ENCODE results near the gene MLLT3. TPM values are rescaled to one million over a fixed set of nuclear protein-coding genes. Genes with fewer than 3 reads are reported as not detected.

Gene MLLT3
- total RNA-seq, 1 donor from 2014 or later = 53.7 TPM

- no peak overlapping the region for H3K27ac Mint-ChIP-seq (ENCODE audit: unreplicated experiment)
- H3K36me3 Mint-ChIP-seq (ENCODE audit: low read depth) = peaks cover 35% of the 10 kb centered on the region
- TF ChIP-seq, protein P1, sequence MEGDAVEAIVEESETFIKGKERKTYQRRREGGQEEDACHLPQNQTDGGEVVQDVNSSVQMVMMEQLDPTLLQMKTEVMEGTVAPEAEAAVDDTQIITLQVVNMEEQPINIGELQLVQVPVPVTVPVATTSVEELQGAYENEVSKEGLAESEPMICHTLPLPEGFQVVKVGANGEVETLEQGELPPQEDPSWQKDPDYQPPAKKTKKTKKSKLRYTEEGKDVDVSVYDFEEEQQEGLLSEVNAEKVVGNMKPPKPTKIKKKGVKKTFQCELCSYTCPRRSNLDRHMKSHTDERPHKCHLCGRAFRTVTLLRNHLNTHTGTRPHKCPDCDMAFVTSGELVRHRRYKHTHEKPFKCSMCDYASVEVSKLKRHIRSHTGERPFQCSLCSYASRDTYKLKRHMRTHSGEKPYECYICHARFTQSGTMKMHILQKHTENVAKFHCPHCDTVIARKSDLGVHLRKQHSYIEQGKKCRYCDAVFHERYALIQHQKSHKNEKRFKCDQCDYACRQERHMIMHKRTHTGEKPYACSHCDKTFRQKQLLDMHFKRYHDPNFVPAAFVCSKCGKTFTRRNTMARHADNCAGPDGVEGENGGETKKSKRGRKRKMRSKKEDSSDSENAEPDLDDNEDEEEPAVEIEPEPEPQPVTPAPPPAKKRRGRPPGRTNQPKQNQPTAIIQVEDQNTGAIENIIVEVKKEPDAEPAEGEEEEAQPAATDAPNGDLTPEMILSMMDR (conservative IDR thresholded peaks at IDR 0.05) = no peak
- no peak overlapping the region for H3K4me3 Mint-ChIP-seq
- H3K9me3 Mint-ChIP-seq = peaks cover 20% of the 10 kb centered on the region
- H3K27me3 Mint-ChIP-seq (ENCODE audit: low read depth) = no peaks in the 10 kb centered on the region
- H3K4me1 Mint-ChIP-seq = no peaks in the 10 kb centered on the region
- DNase-seq (ENCODE audit: low read depth, low spot score) = no peak
Measured at GRCh38 chr9:20538956-20539355, 83.3 kb downstream of the MLLT3 start.

GRCh38 chr9:20538092-20538491 lies 84.2 kb downstream of the MLLT3 start:
- DNase-seq (ENCODE audit: low read depth, low spot score) = no peak
- Mint-ChIP-seq H3K36me3 (ENCODE audit: low read depth) (peaks cover 31% of the 10 kb centered on the region), H3K27ac (ENCODE audit: unreplicated experiment) (no peak overlapping the region), H3K4me1 (no peaks in the 10 kb centered on the region), H3K9me3 (peaks cover 20% of the 10 kb centered on the region), H3K27me3 (ENCODE audit: low read depth) (no peaks in the 10 kb centered on the region), H3K4me3 (no peak overlapping the region)
- TF ChIP-seq, protein P1 (conservative IDR thresholded peaks at IDR 0.05) = no peak

- no peak for DNase-seq (ENCODE audit: low read depth, low spot score)
- no peaks in the 10 kb centered on the region for H3K4me1 Mint-ChIP-seq
- H3K27me3 Mint-ChIP-seq (ENCODE audit: low read depth) = no peaks in the 10 kb centered on the region
- H3K9me3 Mint-ChIP-seq = peaks cover 18% of the 10 kb centered on the region
- no peak overlapping the region for H3K27ac Mint-ChIP-seq (ENCODE audit: unreplicated experiment)
- TF ChIP-seq, protein P1 (conservative IDR thresholded peaks at IDR 0.05) = no peak
- no peak overlapping the region for H3K4me3 Mint-ChIP-seq
- H3K36me3 Mint-ChIP-seq (ENCODE audit: low read depth) = peaks cover 26% of the 10 kb centered on the region
Measured at GRCh38 chr9:20537294-20537693, 85.0 kb downstream of the MLLT3 start.

- Mint-ChIP-seq H3K4me1 (no peaks in the 10 kb centered on the region), H3K27ac (ENCODE audit: unreplicated experiment) (no peak overlapping the region), H3K36me3 (ENCODE audit: low read depth) (no peaks in the 10 kb centered on the region), H3K9me3 (no peaks in the 10 kb centered on the region), H3K27me3 (ENCODE audit: low read depth) (no peaks in the 10 kb centered on the region), H3K4me3 (no peak overlapping the region)
- DNase-seq (ENCODE audit: low read depth, low spot score) = no peak
- TF ChIP-seq, protein P1 (conservative IDR thresholded peaks at IDR 0.05) = no peak
Measured at GRCh38 chr9:20532584-20532983, 89.7 kb downstream of the MLLT3 start.

DNA sequence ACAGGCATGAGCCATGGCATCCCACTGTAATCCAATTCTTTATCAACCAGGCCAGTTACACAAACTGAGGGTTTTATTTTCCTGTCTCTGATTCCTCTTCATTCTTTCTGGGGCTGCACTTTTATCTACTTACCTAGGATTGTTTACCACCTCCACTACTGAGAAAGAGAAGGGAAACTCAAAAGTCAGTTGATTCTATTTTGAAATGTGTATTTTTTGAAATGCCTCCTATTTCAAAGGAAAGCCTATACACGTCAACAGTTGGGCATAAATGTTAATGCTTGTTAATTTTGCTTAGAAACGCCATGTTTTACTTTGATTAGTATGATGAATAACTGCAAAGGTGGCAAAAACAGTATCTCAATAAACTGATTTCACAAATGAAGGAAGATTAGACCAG lies 92.5 kb downstream of the MLLT3 start:
- Mint-ChIP-seq H3K4me3 (no peak overlapping the region), H3K9me3 (no peaks in the 10 kb centered on the region), H3K4me1 (no peaks in the 10 kb centered on the region), H3K27me3 (ENCODE audit: low read depth) (no peaks in the 10 kb centered on the region), H3K27ac (ENCODE audit: unreplicated experiment) (no peak overlapping the region), H3K36me3 (ENCODE audit: low read depth) (no peaks in the 10 kb centered on the region)
- TF ChIP-seq, protein P1 (conservative IDR thresholded peaks at IDR 0.05) = no peak
- DNase-seq (ENCODE audit: low read depth, low spot score) = no peak

DNA sequence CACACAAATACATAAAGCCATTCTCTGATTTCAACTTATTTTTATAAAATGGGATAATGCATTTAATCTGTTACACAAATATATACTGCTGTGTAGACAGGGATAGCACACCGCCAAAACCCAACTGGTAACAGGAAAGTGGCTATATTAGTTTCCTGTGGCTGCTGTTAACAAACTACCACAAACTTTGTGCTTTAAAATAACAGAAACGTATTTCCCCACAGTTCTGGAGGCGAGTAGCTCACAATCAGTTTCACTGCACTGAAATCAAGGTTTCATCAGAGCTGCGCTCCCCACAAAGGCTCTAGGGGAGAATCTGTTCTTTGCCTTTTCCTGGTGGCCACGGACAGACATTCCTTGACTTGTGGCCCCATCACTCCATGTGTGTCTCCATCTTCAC lies 94.0 kb downstream of the MLLT3 start:
- Mint-ChIP-seq H3K27me3 (ENCODE audit: low read depth) (no peaks in the 10 kb centered on the region), H3K4me3 (no peak overlapping the region), H3K4me1 (no peaks in the 10 kb centered on the region), H3K27ac (ENCODE audit: unreplicated experiment) (no peak overlapping the region), H3K36me3 (ENCODE audit: low read depth) (peaks cover 2% of the 10 kb centered on the region), H3K9me3 (no peaks in the 10 kb centered on the region)
- TF ChIP-seq, protein P1 (conservative IDR thresholded peaks at IDR 0.05) = no peak
- DNase-seq (ENCODE audit: low read depth, low spot score) = no peak

Data from neural crest cell (in vitro differentiated cells).